Ishikawa (cell line): ENCODE results near the gene ITGBL1.

Source experiments
- CEBPB ChIP-seq: IDR thresholded peaks from 2 replicates; pipeline ENCODE4 v1.6.1; 2012
- CREB1 ChIP-seq: IDR thresholded peaks from 2 replicates; pipeline ENCODE4 v1.6.1; 2012; ENCODE audit warnings: low read depth
- EGR1 ChIP-seq: IDR thresholded peaks from 2 replicates; pipeline ENCODE4 v1.6.1; 2012
- EP300 ChIP-seq: IDR thresholded peaks from 2 replicates; pipeline ENCODE4 v1.6.1; 2012; ENCODE audit warnings: borderline replicate concordance
- FOXM1 ChIP-seq: IDR thresholded peaks from 2 replicates; pipeline ENCODE4 v1.6.1; 2012; ENCODE audit warnings: low read depth, borderline replicate concordance
- NFIC ChIP-seq: IDR thresholded peaks from 2 replicates; pipeline ENCODE4 v1.6.1; 2012
- RAD21 ChIP-seq: IDR thresholded peaks from 2 replicates; pipeline ENCODE4 v1.6.1; 2012; ENCODE audit warnings: low read depth
- REST ChIP-seq: IDR thresholded peaks from 2 replicates; pipeline ENCODE4 v1.6.1; 2012; ENCODE audit warnings: low read depth, mild to moderate bottlenecking
- TAF1 ChIP-seq: IDR thresholded peaks from 2 replicates; pipeline ENCODE4 v1.6.1; 2012; ENCODE audit warnings: low read depth, mild to moderate bottlenecking
- TCF12 ChIP-seq: IDR thresholded peaks from 2 replicates; pipeline ENCODE4 v1.6.1; 2012; ENCODE audit warnings: low read depth
- TEAD4 ChIP-seq: IDR thresholded peaks from 2 replicates; pipeline ENCODE4 v1.6.1; 2012
- USF1 ChIP-seq: IDR thresholded peaks from 2 replicates; pipeline ENCODE4 v1.6.1; 2012
- YY1 ChIP-seq: IDR thresholded peaks from 2 replicates; pipeline ENCODE4 v1.6.1; 2012; ENCODE audit warnings: low read depth
- ZBTB7A ChIP-seq: IDR thresholded peaks from 2 replicates; pipeline ENCODE4 v1.6.1; 2012; ENCODE audit warnings: low read depth
- TF ChIP-seq, protein P1 (sequence below): IDR thresholded peaks from 2 replicates; pipeline ENCODE4 v1.6.1; 2012

Gene ITGBL1

GRCh38 chr13:101450749-101451130 is 1.7 kb upstream of the ITGBL1 start:
- TF ChIP-seq TAF1, result no peak
- no peak for TF ChIP-seq FOXM1
- TF ChIP-seq ZBTB7A, result no peak
- no peak for TF ChIP-seq EGR1
- TF ChIP-seq, protein P1, sequence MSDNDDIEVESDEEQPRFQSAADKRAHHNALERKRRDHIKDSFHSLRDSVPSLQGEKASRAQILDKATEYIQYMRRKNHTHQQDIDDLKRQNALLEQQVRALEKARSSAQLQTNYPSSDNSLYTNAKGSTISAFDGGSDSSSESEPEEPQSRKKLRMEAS, result no peak
- no peak for TF ChIP-seq USF1
- no peak for TF ChIP-seq YY1
- TF ChIP-seq RAD21, result no peak
- TF ChIP-seq REST, result no peak
- TF ChIP-seq CREB1, result no peak
- no peak for TF ChIP-seq EP300
- TF ChIP-seq CEBPB, result no peak
- no peak for TF ChIP-seq TCF12
- TF ChIP-seq TEAD4, result no peak
- no peak for TF ChIP-seq NFIC

DNA sequence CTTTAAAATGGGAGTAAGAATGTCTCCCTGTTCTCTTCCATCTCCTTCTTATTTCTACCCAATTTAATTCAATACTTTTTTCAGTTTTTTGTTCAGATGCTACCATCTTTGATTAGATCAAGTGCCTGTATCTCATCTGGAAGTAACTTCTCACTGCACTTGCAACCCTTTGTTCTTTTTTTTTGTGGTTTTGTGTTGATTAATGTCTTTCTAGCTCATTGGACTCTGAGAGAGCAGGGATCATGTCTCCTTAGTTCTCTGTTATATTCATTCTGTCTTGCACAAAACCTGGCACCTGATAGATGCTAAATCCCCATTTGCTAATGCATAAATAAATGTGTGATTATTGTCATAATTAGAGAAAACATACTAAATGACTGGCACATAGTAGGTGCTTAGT is 834 bp upstream of the ITGBL1 start:
- TF ChIP-seq RAD21, result no peak
- no peak for TF ChIP-seq ZBTB7A

DNA sequence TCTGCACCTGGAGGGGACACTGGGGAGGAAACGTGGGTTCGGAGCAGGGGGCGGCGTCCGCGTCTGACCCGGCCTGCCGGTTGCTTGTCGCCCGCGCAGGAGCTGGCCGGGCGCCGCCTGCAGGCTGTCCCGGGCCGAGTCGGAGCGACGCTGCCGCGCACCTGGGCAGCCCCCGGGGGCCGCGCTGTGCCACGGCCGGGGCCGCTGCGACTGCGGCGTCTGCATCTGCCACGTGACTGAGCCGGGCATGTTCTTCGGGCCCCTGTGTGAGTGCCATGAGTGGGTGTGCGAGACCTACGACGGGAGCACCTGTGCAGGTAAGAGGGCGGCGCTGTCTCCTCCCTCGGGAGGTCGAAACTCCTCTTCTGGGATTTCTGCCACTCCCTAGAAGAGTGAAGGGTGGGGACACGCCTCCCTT is 1.3 kb downstream of the ITGBL1 start:
- TF ChIP-seq TAF1 (no peak), YY1 (no peak), TCF12 (no peak), EGR1 (no peak), EP300 (no peak), TEAD4 (no peak), ZBTB7A (no peak), CREB1 (no peak), USF1 (no peak), FOXM1 (no peak), CEBPB (no peak), RAD21 (no peak), REST (no peak), NFIC (no peak)
- TF ChIP-seq, protein P1, result no peak

DNA sequence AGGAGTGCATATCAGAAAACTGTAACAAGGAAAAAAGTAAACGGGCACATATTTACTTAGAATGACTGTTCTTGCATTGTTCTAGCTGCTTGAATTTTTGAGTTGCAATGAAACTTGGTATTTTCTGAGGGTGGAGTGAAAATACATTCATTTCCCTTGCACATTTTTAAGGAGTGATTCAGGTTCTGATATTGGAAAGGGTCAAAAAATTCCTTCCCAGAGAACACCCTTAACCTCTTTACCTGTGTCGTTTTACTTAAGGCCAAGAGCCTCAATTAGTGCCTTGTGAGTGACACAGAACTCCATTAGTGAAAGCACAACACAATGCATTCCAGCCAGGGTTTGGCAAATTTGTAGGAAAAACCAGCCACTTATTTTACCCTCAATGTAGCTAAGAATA is 2.3 kb downstream of the ITGBL1 start:
- TF ChIP-seq RAD21, result no peak
- no peak for TF ChIP-seq CREB1
- TF ChIP-seq REST, result no peak
- TF ChIP-seq EP300, result no peak
- no peak for TF ChIP-seq CEBPB
- TF ChIP-seq TCF12, result no peak
- no peak for TF ChIP-seq TAF1
- TF ChIP-seq, protein P1, result no peak
- TF ChIP-seq USF1, result no peak
- no peak for TF ChIP-seq ZBTB7A
- TF ChIP-seq FOXM1, result no peak
- TF ChIP-seq TEAD4, result no peak
- TF ChIP-seq NFIC, result no peak
